ENCODE measurements around the gene OR2V1. TPM values are rescaled to one million over a fixed set of nuclear protein-coding genes. Genes with fewer than 3 reads are reported as not detected.
"Not testable (repeated sequence)": the region's sequence is repeated elsewhere in the genome, so short reads cannot be mapped to it uniquely, and the experiment has no call there.

OR2V1 gene
- not detected in 2 replicates for total RNA-seq

GRCh38 chr5:181130832-181131496 is at the start of gene OR2V1:
OR2V1 (minus strand) TSS chr5:181131169; CDS start chr5:181125304, 5,865 bp downstream.
- Mint-ChIP-seq H3K27me3 (peaks cover 42% of the 10 kb centered on the region), H3K36me3 (ENCODE audit: low read depth) (no peaks in the 10 kb centered on the region), H3K4me3 (no peak within 1 kb of the TSS), H3K4me1 (no peaks in the 10 kb centered on the region), H3K9me3 (no peaks in the 10 kb centered on the region), H3K27ac (no peak within 1 kb of the TSS)
- CTCF ChIA-PET = no interaction called here
- intact Hi-C loops (cut with micrococcal nuclease) = no loop called here
- POLR2A ChIA-PET = no interaction called here
- no peak for ATAC-seq (ENCODE audit: low read depth)
- no peak for TF ChIP-seq CTCF (IDR thresholded peaks at IDR 0.05)
- no peak for DNase-seq

GRCh38 chr5:181177559-181177958 is 46.6 kb upstream of the OR2V1 start:
- CTCF ChIA-PET; H3K27ac Mint-ChIP-seq; intact Hi-C loops (cut with micrococcal nuclease); DNase-seq; H3K36me3 Mint-ChIP-seq (ENCODE audit: low read depth); H3K4me3 Mint-ChIP-seq; H3K9me3 Mint-ChIP-seq; H3K27me3 Mint-ChIP-seq; ATAC-seq (ENCODE audit: low read depth): not testable (repeated sequence)
- H3K4me1 Mint-ChIP-seq = peaks cover 20% of the 10 kb centered on the region
- POLR2A ChIA-PET = interaction anchor here (0.7 to 1.1 kb wide), 2 partner anchors 8 to 84 kb away, joined by 3 to 4 read pairs; no protein-coding TSS in a partner anchor

GRCh38 chr5:181176254-181176952 is 45.4 kb upstream of the OR2V1 start:
- Mint-ChIP-seq H3K36me3 (ENCODE audit: low read depth) (no peaks in the 10 kb centered on the region), H3K4me3 (no peak overlapping the region), H3K4me1 (peaks cover 16% of the 10 kb centered on the region), H3K9me3 (no peaks in the 10 kb centered on the region), H3K27ac (no peak overlapping the region), H3K27me3 (peaks cover 2% of the 10 kb centered on the region)
- CTCF ChIA-PET = no interaction called here
- DNase-seq (no peak), ATAC-seq (ENCODE audit: low read depth) (no peak)
- TF ChIP-seq CTCF (IDR thresholded peaks at IDR 0.05) = no peak
- POLR2A ChIA-PET = interaction anchor here (1.1 kb wide), 1 partner anchor 9 kb away, joined by 3 read pairs; no protein-coding TSS in a partner anchor
- intact Hi-C loops (cut with micrococcal nuclease) = no loop called here

DNA sequence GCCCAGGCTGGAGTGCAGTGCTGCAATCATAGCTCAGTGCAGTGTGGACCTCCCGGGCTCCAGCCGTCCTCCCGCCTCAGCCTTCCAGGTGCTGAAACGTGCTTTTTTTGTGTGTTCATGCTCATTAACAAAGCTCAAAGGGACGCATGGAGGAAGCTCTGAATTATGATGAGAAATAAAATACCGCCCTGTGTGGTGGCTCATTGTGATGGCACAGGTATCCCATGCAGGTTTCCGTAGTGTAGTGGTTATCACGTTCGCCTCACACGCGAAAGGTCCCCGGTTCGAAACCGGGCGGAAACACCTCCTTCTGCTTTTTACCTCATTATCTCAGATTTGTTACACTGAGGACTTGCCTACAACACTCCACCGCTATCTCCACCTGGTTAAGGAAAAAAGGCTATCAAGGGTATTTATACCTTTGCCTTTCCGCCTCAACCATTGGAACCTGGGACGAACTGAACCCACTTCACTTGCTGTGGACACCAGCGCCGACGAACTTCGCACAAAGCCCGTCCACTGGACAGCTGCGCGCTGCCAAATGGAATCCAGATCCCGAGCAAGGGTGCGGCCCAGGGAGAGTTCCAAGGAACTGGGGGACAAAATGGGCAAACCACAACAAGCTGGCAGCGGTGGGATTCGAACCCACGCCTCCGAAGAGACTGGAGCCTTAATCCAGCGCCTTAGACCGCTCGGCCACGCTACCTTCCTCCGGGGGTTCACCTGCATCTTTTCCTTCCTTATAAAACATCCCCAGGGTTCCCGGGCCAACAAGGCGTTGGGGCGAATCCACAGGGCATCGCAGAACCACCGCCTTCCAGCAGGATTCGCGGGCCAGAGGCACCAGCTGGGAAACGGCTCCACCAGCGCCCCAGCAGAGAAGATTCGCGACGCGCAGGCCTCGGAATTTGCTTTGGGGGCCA is 42.7 kb upstream of the OR2V1 start:
- peaks cover 16% of the 10 kb centered on the region for H3K27me3 Mint-ChIP-seq
- POLR2A ChIA-PET = interaction anchor here (0.5 to 1.8 kb wide), 8 partner anchors 10 to 123 kb away, joined by 3 to 14 read pairs (median 4); partner anchors contain the start of genes TRIM41 and TRIM7
- intact Hi-C loops (cut with micrococcal nuclease) = loop anchor here (1.0 to 5.0 kb wide), 3 partner anchors 9 to 76 kb away; no protein-coding TSS in a partner anchor
- CTCF ChIA-PET = interaction anchor here (0.6 to 2.0 kb wide), 6 partner anchors 11 to 63 kb away, joined by 3 to 6 read pairs (median 4); no protein-coding TSS in a partner anchor
- peak; percentile 40 for DNase-seq
- peak overlapping the region; percentile 78 for H3K27ac Mint-ChIP-seq
- peak overlapping the region; percentile 83 for H3K4me3 Mint-ChIP-seq
- TF ChIP-seq CTCF (IDR thresholded peaks at IDR 0.05) = no peak
- H3K9me3 Mint-ChIP-seq = no peaks in the 10 kb centered on the region
- peak; percentile 76 for ATAC-seq (ENCODE audit: low read depth)
- peaks cover 33% of the 10 kb centered on the region for H3K4me1 Mint-ChIP-seq
- H3K36me3 Mint-ChIP-seq (ENCODE audit: low read depth) = no peaks in the 10 kb centered on the region

DNA sequence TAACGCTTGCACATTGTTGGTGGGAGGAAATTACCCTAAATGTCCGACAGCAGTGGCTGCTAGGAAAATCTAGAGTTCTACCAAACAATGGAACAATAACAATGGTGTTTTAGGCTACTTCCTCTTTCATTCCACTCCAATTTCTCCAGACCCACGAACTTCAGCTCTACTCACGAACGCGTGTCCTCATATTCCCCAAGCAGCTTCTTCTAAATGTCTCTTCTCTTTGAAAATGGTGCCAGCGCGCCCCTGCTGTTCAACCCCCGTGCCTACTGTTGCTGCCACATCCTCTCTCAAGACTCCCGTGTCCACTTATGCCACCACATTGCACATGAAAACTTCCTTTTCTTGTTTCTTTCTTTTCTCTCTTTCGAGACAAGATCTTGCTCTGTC is 42.1 kb upstream of the OR2V1 start:
- no peak for TF ChIP-seq CTCF (IDR thresholded peaks at IDR 0.05)

More for the DNA sequence above, 42.1 kb upstream of the OR2V1 start:
- POLR2A ChIA-PET = interaction anchor here (1.0 to 1.8 kb wide), 6 partner anchors 10 to 50 kb away, joined by 3 to 14 read pairs (median 4); partner anchors contain the start of genes TRIM41 and TRIM7
- H3K27me3 Mint-ChIP-seq = peaks cover 19% of the 10 kb centered on the region
- CTCF ChIA-PET = interaction anchor here (1.3 to 2.0 kb wide), 5 partner anchors 11 to 19 kb away, joined by 3 to 6 read pairs (median 4); no protein-coding TSS in a partner anchor
- no peak for DNase-seq
- H3K4me3 Mint-ChIP-seq = peak overlapping the region; percentile 83
- peak; percentile 35 for ATAC-seq (ENCODE audit: low read depth)
- H3K9me3 Mint-ChIP-seq = no peaks in the 10 kb centered on the region
- no peaks in the 10 kb centered on the region for H3K36me3 Mint-ChIP-seq (ENCODE audit: low read depth)
- H3K27ac Mint-ChIP-seq = peak overlapping the region; percentile 78
- intact Hi-C loops (cut with micrococcal nuclease) = loop anchor here (1.0 to 5.0 kb wide), 3 partner anchors 9 to 76 kb away; no protein-coding TSS in a partner anchor
- peaks cover 33% of the 10 kb centered on the region for H3K4me1 Mint-ChIP-seq
